Spleen (tissue), 7 donors: ENCODE results near the gene ACAN.

Experiments
- POLR2A ChIP-seq, 3 donors: fragments of 450-650 bp; IDR thresholded peaks; one replicate each; pipeline ENCODE4 v1.5.1; 2017; ENCODE audit warnings: antibody characterized with exemption in 3 of 3, mild to moderate bottlenecking in 1 of 3
- POLR2AphosphoS5 ChIP-seq, 3 donors: sonication (generic); formaldehyde crosslinking; IDR thresholded peaks; one replicate each; pipeline ENCODE4 v1.5.1; 2017; ENCODE audit warnings: antibody characterized with exemption in 3 of 3
- TF ChIP-seq, protein P1 (sequence below), 11 experiments: fragments of 200-600 bp in 7 of 11; fragments of 450-650 bp in 4 of 11; sonication (generic) in 4 of 11; IDR thresholded peaks in 8 of 11; conservative IDR thresholded peaks in 3 of 11; 1 replicate in 7 of 11; 2 replicates in 4 of 11; pipeline versions ENCODE4 v1.4.0 to v1.8.0; 2016 to 2021; ENCODE audit warnings: antibody characterized with exemption in 11 of 11, inconsistent platforms in 4 of 11, mild to moderate bottlenecking in 1 of 11
- donor health status: DM: no; HTN: no; CAD: no; lungs with moderate emphysema.
- donor health status: DM: no; HTN: no; CAD: no.
- donor health status: DM: no; HTN: no; CAD: no.

DNA sequence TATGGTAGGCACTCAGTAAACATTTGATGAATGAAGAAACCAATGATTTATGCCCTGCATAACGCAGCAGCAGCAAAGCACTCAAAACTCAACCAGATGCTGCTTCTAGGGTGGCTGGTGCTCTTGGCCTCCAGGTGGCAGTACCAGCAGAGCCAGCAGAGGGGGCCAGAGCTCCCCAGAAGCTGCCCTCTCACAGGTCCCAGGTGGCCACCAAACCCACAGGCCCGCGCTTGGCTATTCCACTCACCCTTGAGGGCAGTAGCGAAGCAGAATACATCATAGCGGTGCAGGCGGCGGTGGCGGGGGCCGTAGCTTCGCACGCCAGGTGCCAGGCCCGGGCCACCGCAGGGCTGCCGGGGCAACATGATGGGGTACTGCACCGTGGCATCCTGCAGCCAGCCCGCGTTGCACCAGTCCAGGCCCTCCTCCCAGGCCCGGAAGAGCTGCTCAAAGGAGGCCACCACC lies 75.5 kb downstream of the ACAN start:
- TF ChIP-seq, protein P1, sequence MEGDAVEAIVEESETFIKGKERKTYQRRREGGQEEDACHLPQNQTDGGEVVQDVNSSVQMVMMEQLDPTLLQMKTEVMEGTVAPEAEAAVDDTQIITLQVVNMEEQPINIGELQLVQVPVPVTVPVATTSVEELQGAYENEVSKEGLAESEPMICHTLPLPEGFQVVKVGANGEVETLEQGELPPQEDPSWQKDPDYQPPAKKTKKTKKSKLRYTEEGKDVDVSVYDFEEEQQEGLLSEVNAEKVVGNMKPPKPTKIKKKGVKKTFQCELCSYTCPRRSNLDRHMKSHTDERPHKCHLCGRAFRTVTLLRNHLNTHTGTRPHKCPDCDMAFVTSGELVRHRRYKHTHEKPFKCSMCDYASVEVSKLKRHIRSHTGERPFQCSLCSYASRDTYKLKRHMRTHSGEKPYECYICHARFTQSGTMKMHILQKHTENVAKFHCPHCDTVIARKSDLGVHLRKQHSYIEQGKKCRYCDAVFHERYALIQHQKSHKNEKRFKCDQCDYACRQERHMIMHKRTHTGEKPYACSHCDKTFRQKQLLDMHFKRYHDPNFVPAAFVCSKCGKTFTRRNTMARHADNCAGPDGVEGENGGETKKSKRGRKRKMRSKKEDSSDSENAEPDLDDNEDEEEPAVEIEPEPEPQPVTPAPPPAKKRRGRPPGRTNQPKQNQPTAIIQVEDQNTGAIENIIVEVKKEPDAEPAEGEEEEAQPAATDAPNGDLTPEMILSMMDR (IDR thresholded peaks at IDR 0.05 in 8 of 11, conservative IDR thresholded peaks at IDR 0.05 in 3 of 11) = peak in 8 of 11 experiments; percentile 21 to 66 (median 49)
- TF ChIP-seq POLR2A (IDR thresholded peaks at IDR 0.05) = no peak
- TF ChIP-seq POLR2AphosphoS5 (IDR thresholded peaks at IDR 0.05) = no peak
